Measurements from ENCODE around the gene CD58.
"Not testable (repeated sequence)": the region's sequence is repeated elsewhere in the genome, so short reads cannot be mapped to it uniquely, and the experiment has no call there.

Gene CD58

GRCh38 chr1:116569381-116569670 is 1.5 kb downstream of the CD58 start:
- DNase-seq, result no peak

- DNase-seq, result no peak
Observed at GRCh38 chr1:116568662-116569380, 2.0 kb downstream of the CD58 start.

GRCh38 chr1:116567790-116568661 is 2.8 kb downstream of the CD58 start:
- DNase-seq, result no peak

GRCh38 chr1:116565222-116565621 is 5.6 kb downstream of the CD58 start:
- DNase-seq, result no peak

- DNase-seq, result no peak
Observed at GRCh38 chr1:116564426-116564825, 6.4 kb downstream of the CD58 start.

GRCh38 chr1:116562465-116562864 is 8.4 kb downstream of the CD58 start:
- not testable (repeated sequence) for DNase-seq

- no peak for DNase-seq
Observed at GRCh38 chr1:116561563-116561962, 9.3 kb downstream of the CD58 start.

- DNase-seq, result no peak
Observed at GRCh38 chr1:116560704-116561490, 9.9 kb downstream of the CD58 start.

GRCh38 chr1:116559304-116559761 is 11.5 kb downstream of the CD58 start:
- no peak for DNase-seq

- no peak for DNase-seq
Observed at GRCh38 chr1:116558571-116558970, 12.3 kb downstream of the CD58 start.

GRCh38 chr1:116558140-116558549 is 12.7 kb downstream of the CD58 start:
- no peak for DNase-seq

GRCh38 chr1:116557323-116557878 is 13.4 kb downstream of the CD58 start:
- no peak for DNase-seq

- DNase-seq, result peak; percentile 67
Observed at GRCh38 chr1:116556289-116557006, 14.4 kb downstream of the CD58 start.

GRCh38 chr1:116554924-116555323 is 15.9 kb downstream of the CD58 start:
- no peak for DNase-seq

- DNase-seq, result no peak
Observed at GRCh38 chr1:116553386-116554115, 17.3 kb downstream of the CD58 start.

- DNase-seq, result no peak
Observed at GRCh38 chr1:116546354-116546977, 24.4 kb downstream of the CD58 start.

GRCh38 chr1:116545359-116545705 is 25.5 kb downstream of the CD58 start:
- DNase-seq, result no peak

GRCh38 chr1:116544588-116545358 is 26.1 kb downstream of the CD58 start:
- DNase-seq, result no peak

- no peak for DNase-seq
Observed at GRCh38 chr1:116540088-116540487, 30.7 kb downstream of the CD58 start.

GRCh38 chr1:116538544-116538943 is 32.3 kb downstream of the CD58 start:
- DNase-seq, result no peak

GRCh38 chr1:116537898-116538297 is 32.9 kb downstream of the CD58 start:
- DNase-seq, result no peak
